Tibial artery (tissue), 4 donors: ENCODE results near the gene NRDC.
"Not testable (repeated sequence)": the region's sequence is repeated elsewhere in the genome, so short reads cannot be mapped to it uniquely, and the experiment has no call there.

Experiments
- DNase-seq, 2 donors: peaks; one replicate each; pipeline ENCODE4 v3.0.0-alpha.2; 2019
- H3K27ac ChIP-seq, 2 donors: fragments of 200-600 bp; sonication (generic) in 1 of 2; 1 replicate in 1 of 2; 2 replicates in 1 of 2; pipeline ENCODE4 v1.5.1; 2018 to 2019; ENCODE audit warnings: mild to moderate bottlenecking in 1 of 2
- H3K27me3 ChIP-seq, 2 donors: fragments of 200-600 bp; sonication (generic) in 1 of 2; one replicate each; pipeline versions ENCODE4 v1.5.1 to v1.6.0; 2016 to 2019
- H3K36me3 ChIP-seq, 3 donors: fragments of 200-600 bp; sonication (generic) in 2 of 3; one replicate each; pipeline ENCODE4 v1.5.1; 2016 to 2019; ENCODE audit warnings: mild to moderate bottlenecking in 2 of 3
- H3K4me1 ChIP-seq, 4 donors: fragments of 200-600 bp; sonication (generic) in 2 of 4; 1 replicate in 3 of 4; 2 replicates in 1 of 4; pipeline ENCODE4 v1.5.1; 2016 to 2019
- H3K4me3 ChIP-seq, 2 donors: fragments of 200-600 bp; sonication (generic) in 1 of 2; 1 replicate in 1 of 2; 2 replicates in 1 of 2; pipeline ENCODE4 v1.5.1; 2018 to 2019; ENCODE audit warnings: mild to moderate bottlenecking in 2 of 2
- H3K9me3 ChIP-seq, 3 donors: fragments of 200-600 bp; sonication (generic) in 1 of 3; one replicate each; pipeline ENCODE4 v1.5.1; 2016 to 2019
- CTCF ChIP-seq, 2 experiments: fragments of 200-600 bp in 1 of 2; fragments of 450-650 bp in 1 of 2; IDR thresholded peaks; one replicate each; pipeline ENCODE4 v1.5.1; 2017 to 2019; ENCODE audit warnings: antibody characterized with exemption in 2 of 2, mild to moderate bottlenecking in 1 of 2, moderate library complexity in 1 of 2
- intact Hi-C: fragments of 100-400 bp; cut with DNase I; formaldehyde crosslinking; loops from one replicate; pipeline ENCODE4 v1.15.0; 2023; ENCODE audit warnings: low total_unique reads

The NRDC gene

GRCh38 chr1:51829058-51829457 lies 49.5 kb downstream of the NRDC start:
- Histone ChIP-seq H3K36me3 (peaks cover 27 to 57% (median 54%) of the 10 kb centered on the region in 3 donors), H3K9me3 (no peaks in the 10 kb centered on the region), H3K27ac (no peak overlapping the region), H3K27me3 (no peaks in the 10 kb centered on the region), H3K4me1 (no peaks in the 10 kb centered on the region), H3K4me3 (no peak overlapping the region)
- intact Hi-C loops, result no loop called here
- no peak for TF ChIP-seq CTCF (IDR thresholded peaks at IDR 0.05)
- no peak for DNase-seq

GRCh38 chr1:51819810-51820209 lies 58.7 kb downstream of the NRDC start:
- no peak for TF ChIP-seq CTCF (IDR thresholded peaks at IDR 0.05)
- intact Hi-C loops, result no loop called here
- no peak for DNase-seq

GRCh38 chr1:51819021-51819420 lies 59.5 kb downstream of the NRDC start:
- DNase-seq, intact Hi-C loops, H3K27ac ChIP-seq, H3K9me3 ChIP-seq, H3K27me3 ChIP-seq, H3K4me3 ChIP-seq, H3K4me1 ChIP-seq: not testable (repeated sequence)
- peaks cover 46 to 80% (median 50%) of the 10 kb centered on the region in 3 donors for H3K36me3 ChIP-seq

More at GRCh38 chr1:51819810-51820209, 58.7 kb downstream of the NRDC start:
- H3K4me3 ChIP-seq, result no peak overlapping the region
- H3K4me1 ChIP-seq, result no peaks in the 10 kb centered on the region
- H3K27me3 ChIP-seq, result no peaks in the 10 kb centered on the region
- H3K36me3 ChIP-seq, result peaks cover 46 to 80% (median 54%) of the 10 kb centered on the region in 3 donors
- H3K27ac ChIP-seq, result no peak overlapping the region
- H3K9me3 ChIP-seq, result no peaks in the 10 kb centered on the region

GRCh38 chr1:51818487-51818886 lies 60.0 kb downstream of the NRDC start:
- intact Hi-C loops, result no loop called here

GRCh38 chr1:51814513-51814912 lies 64.0 kb downstream of the NRDC start:
- Histone ChIP-seq H3K9me3 (no peaks in the 10 kb centered on the region), H3K27me3 (no peaks in the 10 kb centered on the region), H3K4me3 (no peak overlapping the region), H3K27ac (no peak overlapping the region), H3K4me1 (no peaks in the 10 kb centered on the region), H3K36me3 (peaks cover 31 to 84% (median 52%) of the 10 kb centered on the region in 3 donors)
- DNase-seq, result no peak
- intact Hi-C loops, result no loop called here
- TF ChIP-seq CTCF (IDR thresholded peaks at IDR 0.05), result no peak

More at GRCh38 chr1:51818487-51818886, 60.0 kb downstream of the NRDC start:
- Histone ChIP-seq H3K4me3 (no peak overlapping the region), H3K27me3 (no peaks in the 10 kb centered on the region), H3K9me3 (no peaks in the 10 kb centered on the region), H3K36me3 (peaks cover 47 to 81% (median 53%) of the 10 kb centered on the region in 3 donors), H3K4me1 (no peaks in the 10 kb centered on the region), H3K27ac (no peak overlapping the region)
- TF ChIP-seq CTCF (IDR thresholded peaks at IDR 0.05), result no peak
- DNase-seq, result no peak

GRCh38 chr1:51799372-51799771 lies 79.2 kb downstream of the NRDC start:
- H3K36me3 ChIP-seq, result peaks cover 41 to 86% (median 60%) of the 10 kb centered on the region in 3 donors
- intact Hi-C loops, result no loop called here

More at GRCh38 chr1:51799372-51799771, 79.2 kb downstream of the NRDC start:
- H3K4me3 ChIP-seq, result no peak overlapping the region
- H3K27me3 ChIP-seq, result no peaks in the 10 kb centered on the region
- no peak for DNase-seq
- no peak for TF ChIP-seq CTCF (IDR thresholded peaks at IDR 0.05)
- H3K9me3 ChIP-seq, result no peaks in the 10 kb centered on the region
- no peaks in the 10 kb centered on the region for H3K4me1 ChIP-seq
- no peak overlapping the region for H3K27ac ChIP-seq
